HUES48 (cell line): ENCODE results near the gene PLSCR1.

Experiments
- H3K27ac ChIP-seq: one replicate; pipeline ENCODE4 v1.7.0; 2013; ENCODE audit warnings: low read depth, low read length, inconsistent platforms
- H3K27me3 ChIP-seq: 2 replicates; pipeline ENCODE4 v1.6.1; 2013; ENCODE audit warnings: mild to moderate bottlenecking, low read length; ENCODE audit not compliant: control insufficient read depth, insufficient read depth
- H3K36me3 ChIP-seq: 2 replicates; pipeline ENCODE4 v1.6.1; 2013; ENCODE audit warnings: low read length; ENCODE audit not compliant: control insufficient read depth, insufficient read depth
- H3K4me1 ChIP-seq: 2 replicates; pipeline ENCODE4 v1.6.1; 2013; ENCODE audit warnings: mild to moderate bottlenecking, low read length; ENCODE audit not compliant: control insufficient read depth, insufficient read depth
- H3K4me3 ChIP-seq: 2 replicates; pipeline ENCODE4 v1.5.1; 2013; ENCODE audit warnings: mild to moderate bottlenecking, low read depth, low read length
- H3K9ac ChIP-seq: 2 replicates; pipeline ENCODE4 v1.6.1; 2013; ENCODE audit warnings: mild to moderate bottlenecking, low read depth, low read length, moderate library complexity
- H3K9me3 ChIP-seq: 2 replicates; pipeline ENCODE4 v1.6.1; 2013; ENCODE audit warnings: low read length; ENCODE audit not compliant: control insufficient read depth, insufficient read depth

The PLSCR1 gene

GRCh38 chr3:146569314-146569713 is 24.9 kb upstream of the PLSCR1 start:
- no peaks in the 10 kb centered on the region for H3K36me3 ChIP-seq
- no peak overlapping the region for H3K9ac ChIP-seq
- H3K27ac ChIP-seq: no peak overlapping the region
- peaks cover 7% of the 10 kb centered on the region; the same call in 1 of the 2 replicates for H3K4me1 ChIP-seq
- no peak overlapping the region for H3K4me3 ChIP-seq
- H3K9me3 ChIP-seq: no peaks in the 10 kb centered on the region
- no peaks in the 10 kb centered on the region for H3K27me3 ChIP-seq

- peaks cover 7% of the 10 kb centered on the region; the same call in 1 of the 2 replicates for H3K4me1 ChIP-seq
- no peak overlapping the region for H3K27ac ChIP-seq
- H3K36me3 ChIP-seq: no peaks in the 10 kb centered on the region
- H3K9ac ChIP-seq: no peak overlapping the region
- H3K27me3 ChIP-seq: no peaks in the 10 kb centered on the region
- H3K4me3 ChIP-seq: no peak overlapping the region
- H3K9me3 ChIP-seq: no peaks in the 10 kb centered on the region
Measured at GRCh38 chr3:146566138-146566537, 21.7 kb upstream of the PLSCR1 start.

DNA sequence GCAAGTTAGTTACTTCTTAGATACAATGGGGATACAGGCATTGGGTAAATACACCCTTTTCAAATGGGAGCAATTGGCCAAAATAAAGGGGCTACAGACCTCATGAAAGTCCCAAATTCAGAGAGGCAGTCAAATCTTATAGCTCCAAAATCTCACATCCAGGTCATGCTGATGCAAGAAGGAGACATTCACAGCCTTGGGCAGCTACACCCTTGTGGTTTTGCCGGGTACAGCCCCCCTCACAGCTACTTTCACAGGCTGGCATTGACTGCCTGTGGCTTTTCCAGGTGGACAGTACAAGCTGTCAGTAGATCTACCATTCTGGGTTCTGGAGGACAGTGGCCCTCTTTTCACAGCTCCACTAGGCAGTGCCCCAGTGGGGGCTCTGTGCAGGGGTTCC is 17.5 kb upstream of the PLSCR1 start:
- H3K27me3 ChIP-seq: no peaks in the 10 kb centered on the region
- no peak overlapping the region for H3K4me3 ChIP-seq
- no peaks in the 10 kb centered on the region for H3K4me1 ChIP-seq
- H3K36me3 ChIP-seq: no peaks in the 10 kb centered on the region
- no peaks in the 10 kb centered on the region; the same call in 1 of the 2 replicates for H3K9me3 ChIP-seq
- no peak overlapping the region for H3K9ac ChIP-seq
- H3K27ac ChIP-seq: no peak overlapping the region

DNA sequence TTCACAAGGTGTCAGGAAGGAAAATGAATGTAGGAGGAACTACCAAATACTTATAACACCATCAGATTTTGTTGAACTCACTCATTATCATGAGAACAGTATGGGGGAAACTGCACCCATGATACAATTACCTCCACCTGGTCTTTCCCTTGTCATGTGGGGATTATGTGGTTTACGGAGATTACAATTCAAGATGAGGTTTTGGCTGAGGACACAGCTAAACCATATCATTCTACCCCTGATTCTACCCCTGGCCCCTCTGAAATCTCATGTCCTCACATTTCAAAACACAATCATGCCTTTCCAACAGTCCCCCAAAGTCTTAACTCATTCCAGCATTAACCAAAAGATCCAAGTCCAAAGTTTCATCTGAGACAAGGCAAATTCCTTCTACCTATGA is 17.1 kb upstream of the PLSCR1 start:
- Histone ChIP-seq H3K4me3 (no peak overlapping the region), H3K9me3 (no peaks in the 10 kb centered on the region; the same call in 1 of the 2 replicates), H3K36me3 (no peaks in the 10 kb centered on the region), H3K4me1 (no peaks in the 10 kb centered on the region), H3K27me3 (no peaks in the 10 kb centered on the region), H3K9ac (no peak overlapping the region), H3K27ac (no peak overlapping the region)

GRCh38 chr3:146560678-146561077 is 16.3 kb upstream of the PLSCR1 start:
- Histone ChIP-seq H3K36me3 (no peaks in the 10 kb centered on the region), H3K27ac (no peak overlapping the region), H3K9me3 (no peaks in the 10 kb centered on the region; the same call in 1 of the 2 replicates), H3K4me1 (no peaks in the 10 kb centered on the region), H3K9ac (no peak overlapping the region), H3K4me3 (no peak overlapping the region), H3K27me3 (no peaks in the 10 kb centered on the region)

DNA sequence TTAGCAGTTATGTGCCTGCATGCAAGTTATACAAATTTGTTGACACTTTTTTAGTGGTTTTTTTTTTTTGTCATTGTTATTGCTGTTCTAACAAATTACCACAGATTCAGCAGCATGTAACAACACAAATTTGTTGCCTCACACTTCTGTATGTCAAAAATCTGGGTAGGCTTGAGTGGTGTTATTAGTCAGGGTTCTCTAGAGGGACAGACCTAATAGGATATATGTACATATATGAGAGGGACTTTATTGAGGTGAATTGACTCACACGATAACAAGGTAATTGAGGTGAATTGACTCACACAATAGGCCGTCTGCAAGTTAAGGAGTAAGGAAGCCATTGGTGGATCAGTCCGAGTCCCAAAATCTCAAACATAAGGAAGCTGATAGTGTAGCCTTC is 15.0 kb upstream of the PLSCR1 start:
- Histone ChIP-seq H3K36me3 (no peaks in the 10 kb centered on the region), H3K9me3 (no peaks in the 10 kb centered on the region; the same call in 1 of the 2 replicates), H3K4me1 (no peaks in the 10 kb centered on the region), H3K27ac (no peak overlapping the region), H3K4me3 (no peak overlapping the region), H3K27me3 (no peaks in the 10 kb centered on the region), H3K9ac (no peak overlapping the region)

- no peak overlapping the region for H3K9ac ChIP-seq
- H3K36me3 ChIP-seq: no peaks in the 10 kb centered on the region
- no peaks in the 10 kb centered on the region for H3K27me3 ChIP-seq
- no peak overlapping the region for H3K4me3 ChIP-seq
- no peaks in the 10 kb centered on the region; the same call in 1 of the 2 replicates for H3K4me1 ChIP-seq
- H3K27ac ChIP-seq: no peak overlapping the region
- H3K9me3 ChIP-seq: no peaks in the 10 kb centered on the region; the same call in 1 of the 2 replicates
Measured at GRCh38 chr3:146558781-146559180, 14.4 kb upstream of the PLSCR1 start.

DNA sequence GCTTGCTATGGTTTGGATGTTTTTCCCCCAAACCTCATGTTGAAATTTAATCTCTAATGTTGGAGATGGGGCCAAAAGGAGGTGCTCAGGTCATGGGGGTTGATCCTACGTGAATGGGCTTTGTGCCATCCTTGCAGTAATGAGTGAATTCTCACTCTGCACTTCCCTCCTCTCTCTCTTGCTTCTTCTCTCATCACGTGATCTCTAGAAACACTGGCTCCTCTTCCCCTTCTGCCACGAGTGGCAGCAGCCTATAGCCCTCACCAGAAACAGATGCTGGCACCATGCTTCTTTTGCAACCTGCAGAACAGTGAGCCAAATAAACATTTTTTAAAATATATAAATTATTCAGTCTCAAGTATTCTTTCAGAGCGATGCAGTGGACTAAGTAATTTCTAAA is 13.3 kb upstream of the PLSCR1 start:
- H3K9ac ChIP-seq: no peak overlapping the region
- H3K27me3 ChIP-seq: no peaks in the 10 kb centered on the region
- no peaks in the 10 kb centered on the region; the same call in 1 of the 2 replicates for H3K9me3 ChIP-seq
- no peaks in the 10 kb centered on the region; the same call in 1 of the 2 replicates for H3K4me1 ChIP-seq
- H3K36me3 ChIP-seq: no peaks in the 10 kb centered on the region
- H3K4me3 ChIP-seq: no peak overlapping the region
- H3K27ac ChIP-seq: no peak overlapping the region

GRCh38 chr3:146555311-146555710 is 10.9 kb upstream of the PLSCR1 start:
- peaks cover 10% of the 10 kb centered on the region for H3K4me1 ChIP-seq
- H3K4me3 ChIP-seq: no peak overlapping the region
- H3K9me3 ChIP-seq: no peaks in the 10 kb centered on the region; the same call in 1 of the 2 replicates
- no peak overlapping the region for H3K9ac ChIP-seq
- no peaks in the 10 kb centered on the region for H3K36me3 ChIP-seq
- H3K27me3 ChIP-seq: no peaks in the 10 kb centered on the region
- no peak overlapping the region for H3K27ac ChIP-seq

DNA sequence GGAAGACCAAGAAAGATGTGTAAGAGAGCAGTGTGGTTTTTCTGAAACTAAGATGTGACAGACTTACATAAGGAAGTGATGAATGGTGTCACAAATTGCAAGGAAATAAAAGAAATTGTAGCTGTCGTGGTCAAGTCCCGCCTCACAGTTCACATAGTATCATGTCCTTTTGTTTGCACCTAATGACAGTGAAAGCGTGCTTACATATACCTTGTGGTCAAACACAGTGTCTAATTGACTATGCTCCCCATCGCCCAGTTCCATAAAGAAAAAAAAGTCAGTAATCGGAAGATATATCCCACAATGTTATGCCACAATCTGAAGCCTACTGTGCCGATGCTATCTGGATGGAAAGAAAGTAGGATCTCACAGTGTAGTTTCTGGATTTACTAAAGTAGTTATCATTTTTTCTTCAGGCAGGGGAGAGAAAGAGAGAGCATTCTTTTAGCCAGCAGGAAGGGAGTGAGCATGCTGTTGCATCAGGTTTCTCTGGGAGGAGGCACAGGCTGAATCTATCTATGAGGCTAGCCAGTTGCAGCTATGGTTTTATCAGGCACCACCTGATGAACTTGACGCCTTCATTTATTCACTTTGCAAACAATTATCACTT is 9.8 kb upstream of the PLSCR1 start:
- peaks cover 20% of the 10 kb centered on the region for H3K4me1 ChIP-seq
- H3K4me3 ChIP-seq: no peak overlapping the region
- H3K27ac ChIP-seq: no peak overlapping the region
- no peak overlapping the region for H3K9ac ChIP-seq
- H3K36me3 ChIP-seq: no peaks in the 10 kb centered on the region
- H3K9me3 ChIP-seq: no peaks in the 10 kb centered on the region; the same call in 1 of the 2 replicates
- H3K27me3 ChIP-seq: no peaks in the 10 kb centered on the region

- no peak overlapping the region for H3K4me3 ChIP-seq
Measured at GRCh38 chr3:146550743-146551510, 6.5 kb upstream of the PLSCR1 start.

More at GRCh38 chr3:146550743-146551510, 6.5 kb upstream of the PLSCR1 start:
- Histone ChIP-seq H3K9me3 (no peaks in the 10 kb centered on the region), H3K36me3 (no peaks in the 10 kb centered on the region), H3K27ac (no peak overlapping the region), H3K9ac (no peak overlapping the region), H3K4me1 (peaks cover 24% of the 10 kb centered on the region), H3K27me3 (no peaks in the 10 kb centered on the region)
